ENCODE measurements around the gene ARL14EPL.

The ARL14EPL gene

GRCh38 chr5:116013207-116013785 lies 19.0 kb upstream of the ARL14EPL start:
- Histone ChIP-seq H3K9me3 (ENCODE audit: control insufficient read depth, low read length) (no peaks in the 10 kb centered on the region), H3K36me3 (ENCODE audit: control insufficient read depth, insufficient read depth, low read length) (no peaks in the 10 kb centered on the region), H3K27ac (ENCODE audit: low read depth, low read length, severe bottlenecking) (no peak overlapping the region), H3K4me1 (ENCODE audit: control insufficient read depth, insufficient read depth, low read length, poor library complexity, severe bottlenecking) (no peaks in the 10 kb centered on the region), H3K4me3 (ENCODE audit: extremely low read depth, insufficient read depth, low read length, poor library complexity, severe bottlenecking) (no peak overlapping the region)
- 67 to 78% methylated on average over 3 of the region's 6 CpGs for WGBS, 2 experiments (ENCODE audit: insufficient coverage in 2 of 2)

DNA sequence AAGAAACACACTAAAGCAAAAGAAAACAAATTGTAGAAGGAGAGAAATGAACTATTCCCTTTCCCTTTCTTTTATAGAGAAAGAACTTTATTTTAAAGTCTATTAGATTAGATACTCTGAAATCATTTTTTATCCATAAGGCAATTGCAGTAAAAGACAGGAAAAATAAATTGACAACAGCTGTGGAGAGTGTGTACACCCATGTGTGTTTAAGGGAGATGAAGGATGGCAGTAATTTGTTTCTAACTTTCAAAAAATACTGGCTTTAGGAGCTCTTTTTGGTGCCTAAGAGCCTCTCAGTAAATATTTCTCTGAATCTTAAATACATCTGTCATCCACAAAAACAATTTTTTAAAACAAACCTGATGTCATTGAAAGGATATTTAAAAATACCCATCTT lies 18.3 kb upstream of the ARL14EPL start:
- H3K4me1 ChIP-seq (ENCODE audit: control insufficient read depth, insufficient read depth, low read length, poor library complexity, severe bottlenecking) = no peaks in the 10 kb centered on the region
- H3K27ac ChIP-seq (ENCODE audit: low read depth, low read length, severe bottlenecking) = no peak overlapping the region
- no peak overlapping the region for H3K4me3 ChIP-seq (ENCODE audit: extremely low read depth, insufficient read depth, low read length, poor library complexity, severe bottlenecking)
- no peaks in the 10 kb centered on the region for H3K36me3 ChIP-seq (ENCODE audit: control insufficient read depth, insufficient read depth, low read length)
- H3K9me3 ChIP-seq (ENCODE audit: control insufficient read depth, low read length) = no peaks in the 10 kb centered on the region

DNA sequence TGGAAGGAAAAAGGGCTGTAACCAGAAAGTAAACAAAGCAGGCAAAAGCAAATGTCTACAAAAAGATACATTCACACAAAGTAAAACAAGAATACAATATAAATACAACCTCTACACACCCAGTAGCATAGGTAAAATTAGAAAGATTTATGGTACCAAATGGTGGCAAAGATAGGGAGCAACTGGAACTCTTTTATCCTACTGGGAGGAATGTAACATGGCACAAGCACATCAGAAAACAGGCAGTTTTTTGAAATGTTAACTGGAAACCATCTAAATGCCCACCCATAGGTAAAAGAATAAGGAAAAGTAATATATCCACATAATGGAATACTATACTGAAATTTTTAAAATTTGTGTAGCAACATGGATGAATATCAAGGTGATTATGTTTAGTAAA lies 8.7 kb upstream of the ARL14EPL start:
- Histone ChIP-seq H3K4me1 (ENCODE audit: control insufficient read depth, insufficient read depth, low read length, poor library complexity, severe bottlenecking) (no peaks in the 10 kb centered on the region), H3K9me3 (ENCODE audit: control insufficient read depth, low read length) (no peaks in the 10 kb centered on the region), H3K4me3 (ENCODE audit: extremely low read depth, insufficient read depth, low read length, poor library complexity, severe bottlenecking) (no peak overlapping the region), H3K27ac (ENCODE audit: low read depth, low read length, severe bottlenecking) (no peak overlapping the region), H3K36me3 (ENCODE audit: control insufficient read depth, insufficient read depth, low read length) (no peaks in the 10 kb centered on the region)

DNA sequence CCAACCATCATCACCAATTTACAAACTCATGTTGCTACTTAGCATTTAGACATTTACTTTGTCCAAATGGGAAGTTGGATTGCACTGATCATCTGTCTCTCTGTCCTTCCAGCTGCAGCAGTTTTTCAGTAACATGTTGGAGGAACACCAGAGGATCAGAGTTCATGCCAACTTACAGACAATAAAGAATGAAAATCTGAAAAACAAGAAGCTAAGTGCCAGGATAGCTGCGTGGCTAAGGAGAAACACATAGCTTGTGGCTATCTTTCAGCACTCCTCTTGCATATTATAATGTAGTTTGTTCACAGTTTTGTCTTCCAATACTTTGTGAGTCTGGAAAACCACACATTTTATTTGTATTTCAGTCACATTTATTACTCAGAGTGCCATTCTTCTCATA lies 6.4 kb upstream of the ARL14EPL start:
- Histone ChIP-seq H3K4me3 (ENCODE audit: extremely low read depth, insufficient read depth, low read length, poor library complexity, severe bottlenecking) (no peak overlapping the region), H3K9me3 (ENCODE audit: control insufficient read depth, low read length) (no peaks in the 10 kb centered on the region)
- 80% methylated on average over 1 of the region's 1 CpG; no CpG with 5 or more reads in 1 of the 2 experiments for WGBS, 2 experiments (ENCODE audit: insufficient coverage in 2 of 2)

GRCh38 chr5:116032991-116033390 lies 719 bp downstream of the ARL14EPL start:
- Histone ChIP-seq H3K27ac (ENCODE audit: low read depth, low read length, severe bottlenecking) (no peak overlapping the region), H3K4me3 (ENCODE audit: extremely low read depth, insufficient read depth, low read length, poor library complexity, severe bottlenecking) (no peak overlapping the region), H3K36me3 (ENCODE audit: control insufficient read depth, insufficient read depth, low read length) (no peaks in the 10 kb centered on the region), H3K9me3 (ENCODE audit: control insufficient read depth, low read length) (no peaks in the 10 kb centered on the region), H3K4me1 (ENCODE audit: control insufficient read depth, insufficient read depth, low read length, poor library complexity, severe bottlenecking) (no peaks in the 10 kb centered on the region)
- 90% methylated on average over 2 of the region's 3 CpGs; no CpG with 5 or more reads in 1 of the 2 experiments for WGBS, 2 experiments (ENCODE audit: insufficient coverage in 2 of 2)

More for the DNA sequence above, 6.4 kb upstream of the ARL14EPL start:
- H3K4me1 ChIP-seq (ENCODE audit: control insufficient read depth, insufficient read depth, low read length, poor library complexity, severe bottlenecking) = no peaks in the 10 kb centered on the region
- no peaks in the 10 kb centered on the region for H3K36me3 ChIP-seq (ENCODE audit: control insufficient read depth, insufficient read depth, low read length)
- H3K27ac ChIP-seq (ENCODE audit: low read depth, low read length, severe bottlenecking) = no peak overlapping the region

DNA sequence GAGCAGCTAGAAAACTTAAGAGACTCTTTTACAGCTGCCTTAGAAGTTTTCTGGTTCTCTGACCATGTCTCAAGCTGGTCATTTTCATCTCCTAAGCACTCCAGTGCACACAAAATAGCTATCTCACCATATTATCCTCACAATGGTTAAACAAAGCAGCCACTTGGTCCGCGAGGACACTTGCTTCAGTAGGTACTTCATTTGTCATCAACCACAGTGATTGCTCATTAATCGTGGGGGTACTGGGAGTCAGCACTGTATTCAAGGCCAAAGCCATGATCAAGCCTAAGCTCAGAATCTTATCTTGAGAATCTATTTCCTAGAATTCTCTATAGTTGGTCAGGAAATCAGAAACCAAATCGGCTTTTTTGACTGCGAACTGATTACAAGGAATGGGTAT lies 2.9 kb downstream of the ARL14EPL start:
- Histone ChIP-seq H3K9me3 (ENCODE audit: control insufficient read depth, low read length) (no peaks in the 10 kb centered on the region), H3K4me1 (ENCODE audit: control insufficient read depth, insufficient read depth, low read length, poor library complexity, severe bottlenecking) (no peaks in the 10 kb centered on the region), H3K4me3 (ENCODE audit: extremely low read depth, insufficient read depth, low read length, poor library complexity, severe bottlenecking) (no peak overlapping the region), H3K36me3 (ENCODE audit: control insufficient read depth, insufficient read depth, low read length) (no peaks in the 10 kb centered on the region), H3K27ac (ENCODE audit: low read depth, low read length, severe bottlenecking) (no peak overlapping the region)
- WGBS, 2 experiments (ENCODE audit: insufficient coverage in 2 of 2) = 83 to 95% methylated on average over 5 of the region's 5 CpGs

GRCh38 chr5:116037236-116037822 lies 5.1 kb downstream of the ARL14EPL start:
- 83 to 96% methylated on average over 1 to 2 of the region's 3 CpGs for whole genome bisulfite sequencing, 2 experiments (ENCODE audit: insufficient coverage in 2 of 2)
- H3K27ac ChIP-seq (ENCODE audit: low read depth, low read length, severe bottlenecking) = no peak overlapping the region

GRCh38 chr5:116038817-116039216 lies 6.5 kb downstream of the ARL14EPL start:
- Histone ChIP-seq H3K27ac (ENCODE audit: low read depth, low read length, severe bottlenecking) (no peak overlapping the region), H3K36me3 (ENCODE audit: control insufficient read depth, insufficient read depth, low read length) (no peaks in the 10 kb centered on the region), H3K4me3 (ENCODE audit: extremely low read depth, insufficient read depth, low read length, poor library complexity, severe bottlenecking) (no peak overlapping the region), H3K4me1 (ENCODE audit: control insufficient read depth, insufficient read depth, low read length, poor library complexity, severe bottlenecking) (no peaks in the 10 kb centered on the region), H3K9me3 (ENCODE audit: control insufficient read depth, low read length) (no peaks in the 10 kb centered on the region)
- 57 to 92% methylated on average over 1 to 3 of the region's 3 CpGs for WGBS, 2 experiments (ENCODE audit: insufficient coverage in 2 of 2)

More at GRCh38 chr5:116037236-116037822, 5.1 kb downstream of the ARL14EPL start:
- Histone ChIP-seq H3K9me3 (ENCODE audit: control insufficient read depth, low read length) (no peaks in the 10 kb centered on the region), H3K4me3 (ENCODE audit: extremely low read depth, insufficient read depth, low read length, poor library complexity, severe bottlenecking) (no peak overlapping the region), H3K36me3 (ENCODE audit: control insufficient read depth, insufficient read depth, low read length) (no peaks in the 10 kb centered on the region), H3K4me1 (ENCODE audit: control insufficient read depth, insufficient read depth, low read length, poor library complexity, severe bottlenecking) (no peaks in the 10 kb centered on the region)

DNA sequence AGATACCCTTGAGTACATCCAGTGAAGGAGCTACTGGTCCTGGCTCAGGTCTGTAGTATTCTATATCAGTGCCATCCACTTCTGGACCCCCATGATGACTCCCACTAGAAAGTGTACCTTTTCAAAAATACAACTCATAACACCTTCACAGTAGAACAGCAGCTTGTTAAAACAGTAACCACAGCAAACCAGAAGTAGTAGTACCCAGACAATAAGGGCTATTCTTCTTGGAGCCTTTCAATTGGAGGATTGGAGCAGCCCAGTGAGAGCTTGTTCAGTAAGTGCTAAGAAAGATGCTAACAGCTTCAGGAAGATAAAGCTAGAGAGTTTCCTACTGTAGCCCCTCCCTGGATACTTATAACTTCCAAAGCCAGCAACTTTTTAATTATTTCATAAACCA lies 10.1 kb downstream of the ARL14EPL start:
- Histone ChIP-seq H3K4me1 (ENCODE audit: control insufficient read depth, insufficient read depth, low read length, poor library complexity, severe bottlenecking) (no peaks in the 10 kb centered on the region), H3K4me3 (ENCODE audit: extremely low read depth, insufficient read depth, low read length, poor library complexity, severe bottlenecking) (no peak overlapping the region), H3K9me3 (ENCODE audit: control insufficient read depth, low read length) (no peaks in the 10 kb centered on the region), H3K36me3 (ENCODE audit: control insufficient read depth, insufficient read depth, low read length) (no peaks in the 10 kb centered on the region), H3K27ac (ENCODE audit: low read depth, low read length, severe bottlenecking) (no peak overlapping the region)

DNA sequence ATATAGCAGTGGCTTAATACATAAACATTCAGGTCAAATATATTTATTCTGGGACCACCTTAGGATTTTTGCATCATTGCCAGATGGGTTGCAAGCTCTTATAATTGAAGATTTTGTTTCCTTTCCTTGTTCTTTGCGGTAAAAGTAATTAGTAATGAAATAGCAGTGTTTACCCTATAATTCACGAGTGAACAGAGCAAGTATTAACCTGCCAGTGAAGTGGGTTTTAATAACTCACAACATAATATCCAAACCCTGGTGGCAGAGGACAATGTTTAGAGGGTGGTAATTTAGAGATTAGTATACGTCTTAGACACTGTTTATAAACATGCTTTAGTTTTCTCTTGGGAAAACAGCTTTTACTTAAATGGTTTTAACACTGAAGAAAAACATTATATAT lies 11.8 kb downstream of the ARL14EPL start:
- WGBS, 2 experiments (ENCODE audit: insufficient coverage in 2 of 2) = 100% methylated on average over 1 of the region's 3 CpGs; no CpG with 5 or more reads in 1 of the 2 experiments
- Histone ChIP-seq H3K27ac (ENCODE audit: low read depth, low read length, severe bottlenecking) (no peak overlapping the region), H3K4me1 (ENCODE audit: control insufficient read depth, insufficient read depth, low read length, poor library complexity, severe bottlenecking) (no peaks in the 10 kb centered on the region), H3K9me3 (ENCODE audit: control insufficient read depth, low read length) (no peaks in the 10 kb centered on the region), H3K36me3 (ENCODE audit: control insufficient read depth, insufficient read depth, low read length) (no peaks in the 10 kb centered on the region), H3K4me3 (ENCODE audit: extremely low read depth, insufficient read depth, low read length, poor library complexity, severe bottlenecking) (no peak overlapping the region)

DNA sequence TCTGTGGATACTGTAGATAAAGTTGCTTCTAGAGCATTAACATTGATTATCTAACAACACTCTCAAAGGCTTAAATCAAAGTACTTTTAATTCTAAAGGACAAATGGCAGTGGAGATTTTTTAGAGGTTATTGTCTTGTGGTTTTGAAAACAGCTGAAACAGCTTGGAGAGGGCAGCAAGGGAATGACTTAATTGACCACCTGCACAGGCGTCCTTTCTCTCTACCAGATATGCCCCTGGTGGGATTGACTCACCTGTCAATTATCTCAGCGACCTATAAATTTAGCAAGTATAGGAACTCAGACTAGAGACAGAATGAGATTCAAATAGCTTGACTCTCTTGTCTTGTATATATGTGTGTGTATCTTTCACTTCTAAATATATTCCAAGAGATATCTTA lies 13.5 kb downstream of the ARL14EPL start:
- Histone ChIP-seq H3K4me3 (ENCODE audit: extremely low read depth, insufficient read depth, low read length, poor library complexity, severe bottlenecking) (no peak overlapping the region), H3K4me1 (ENCODE audit: control insufficient read depth, insufficient read depth, low read length, poor library complexity, severe bottlenecking) (no peaks in the 10 kb centered on the region), H3K27ac (ENCODE audit: low read depth, low read length, severe bottlenecking) (no peak overlapping the region), H3K9me3 (ENCODE audit: control insufficient read depth, low read length) (no peaks in the 10 kb centered on the region), H3K36me3 (ENCODE audit: control insufficient read depth, insufficient read depth, low read length) (no peaks in the 10 kb centered on the region)
- no CpG with 5 or more reads among the region's 2 CpGs for WGBS, 2 experiments (ENCODE audit: insufficient coverage in 2 of 2)
